HEK293T (cell line): ENCODE results near the gene TMOD1.

Source experiments
- CTCF ChIA-PET: fragments of 350-600 bp; formaldehyde crosslinking; extraction: SDS; loops from one replicate; lab custom pipeline; 2021; ENCODE audit warnings: antibody characterized with exemption, inconsistent platforms; lab: Yijun Ruan, JAX
- POLR2A ChIA-PET: fragments of 350-600 bp; formaldehyde crosslinking; extraction: SDS; loops from one replicate; lab custom pipeline; 2020; ENCODE audit warnings: antibody characterized with exemption, inconsistent platforms; lab: Yijun Ruan, JAX
- DNase-seq: peaks from one replicate; pipeline ENCODE4 v3.0.0; 2012; ENCODE audit warnings: mixed read lengths; ENCODE audit errors: extremely low spot score
- ARNT ChIP-seq: fragments of 450-650 bp; IDR thresholded peaks from 2 replicates; pipeline ENCODE4 v1.6.1; 2017; ENCODE audit warnings: mild to moderate bottlenecking
- BHLHE40 ChIP-seq: fragments of 450-650 bp; IDR thresholded peaks from 2 replicates; pipeline ENCODE4 v1.6.1; 2016; ENCODE audit warnings: mild to moderate bottlenecking, moderate library complexity, borderline replicate concordance
- CTBP1 ChIP-seq: fragments of 450-650 bp; IDR thresholded peaks from 2 replicates; pipeline ENCODE4 v1.6.1; 2016; ENCODE audit warnings: borderline replicate concordance
- ELF4 ChIP-seq: fragments of 450-650 bp; IDR thresholded peaks from 2 replicates; pipeline ENCODE4 v1.6.1; 2017; ENCODE audit warnings: antibody characterized with exemption
- FOXA1 ChIP-seq: fragments of 450-650 bp; IDR thresholded peaks from 2 replicates; pipeline ENCODE4 v1.6.1; 2016; ENCODE audit warnings: mild to moderate bottlenecking
- FOXK2 ChIP-seq: fragments of 450-650 bp; IDR thresholded peaks from 2 replicates; pipeline ENCODE4 v1.6.1; 2016; ENCODE audit warnings: mild to moderate bottlenecking
- FOXM1 ChIP-seq: fragments of 450-650 bp; IDR thresholded peaks from 2 replicates; pipeline ENCODE4 v1.6.1; 2017; ENCODE audit warnings: mild to moderate bottlenecking, borderline replicate concordance
- HDGF ChIP-seq: fragments of 450-650 bp; IDR thresholded peaks from 2 replicates; pipeline ENCODE4 v1.6.1; 2017; ENCODE audit warnings: antibody characterized with exemption, borderline replicate concordance
- L3MBTL2 ChIP-seq: fragments of 450-650 bp; conservative IDR thresholded peaks from 2 replicates; pipeline ENCODE4 v1.6.1; 2016; ENCODE audit warnings: mild to moderate bottlenecking
- LEF1 ChIP-seq: fragments of 450-650 bp; IDR thresholded peaks from 2 replicates; pipeline ENCODE4 v1.6.1; 2017; ENCODE audit warnings: mild to moderate bottlenecking, borderline replicate concordance
- NFRKB ChIP-seq: fragments of 450-650 bp; IDR thresholded peaks from 2 replicates; pipeline ENCODE4 v1.6.1; 2016; ENCODE audit warnings: mild to moderate bottlenecking, moderate library complexity
- PKNOX1 ChIP-seq: fragments of 450-650 bp; IDR thresholded peaks from 2 replicates; pipeline ENCODE4 v1.6.1; 2016
- SP1 ChIP-seq: fragments of 450-650 bp; IDR thresholded peaks from 2 replicates; pipeline ENCODE4 v1.6.1; 2017
- SUZ12 ChIP-seq: fragments of 450-650 bp; IDR thresholded peaks from 2 replicates; pipeline ENCODE4 v1.6.1; 2016; ENCODE audit warnings: mild to moderate bottlenecking
- TARDBP ChIP-seq: fragments of 450-650 bp; IDR thresholded peaks from 2 replicates; pipeline ENCODE4 v1.6.1; 2016
- ZNF384 ChIP-seq: fragments of 450-650 bp; IDR thresholded peaks from 2 replicates; pipeline ENCODE4 v1.6.1; 2016

The TMOD1 gene

GRCh38 chr9:97511655-97512427 is 10.4 kb downstream of the TMOD1 start:
- TF ChIP-seq CTBP1 (no peak), FOXK2 (no peak), ZNF384 (no peak), FOXM1 (no peak), PKNOX1 (no peak), TARDBP (no peak), LEF1 (no peak), ARNT (no peak), SP1 (no peak), HDGF (no peak), NFRKB (no peak), ELF4 (no peak), SUZ12 (no peak), L3MBTL2 (no peak), BHLHE40 (no peak), FOXA1 (no peak)
- no peak for DNase-seq
- CTCF ChIA-PET: no interaction called here
- POLR2A ChIA-PET: interaction anchor here (1.3 kb wide), 1 partner anchor 10 kb away, joined by 12 read pairs; the partner anchor contains the start of gene TMOD1

- no peak for TF ChIP-seq FOXA1
- TF ChIP-seq ZNF384: no peak
- TF ChIP-seq CTBP1: no peak
- no peak for TF ChIP-seq FOXK2
- TF ChIP-seq L3MBTL2: no peak
- no peak for TF ChIP-seq NFRKB
- TF ChIP-seq TARDBP: no peak
- TF ChIP-seq HDGF: no peak
- CTCF ChIA-PET: no interaction called here
- DNase-seq: no peak
- POLR2A ChIA-PET: no interaction called here
These were observed 11.6 kb downstream of the TMOD1 start for GRCh38 chr9:97512966-97513560.

- ChIA-PET POLR2A (interaction anchor here (0.8 kb wide), 1 partner anchor 12 kb away, joined by 3 read pairs; no protein-coding TSS in a partner anchor), CTCF (no interaction called here)
- TF ChIP-seq TARDBP (no peak), FOXA1 (no peak), BHLHE40 (no peak), ARNT (no peak), L3MBTL2 (no peak), ZNF384 (no peak), FOXM1 (no peak), HDGF (no peak), NFRKB (no peak), CTBP1 (no peak), FOXK2 (no peak), SP1 (no peak), SUZ12 (no peak), LEF1 (no peak), ELF4 (no peak), PKNOX1 (no peak)
- no peak for DNase-seq
These were observed 13.1 kb downstream of the TMOD1 start for GRCh38 chr9:97514531-97514930.

GRCh38 chr9:97515662-97516061 is 14.2 kb downstream of the TMOD1 start:
- POLR2A ChIA-PET: interaction anchor here (1.0 to 1.1 kb wide), 2 partner anchors 12 to 14 kb away, joined by 3 read pairs; no protein-coding TSS in a partner anchor
- DNase-seq: no peak
- CTCF ChIA-PET: interaction anchor here (0.8 kb wide), 1 partner anchor 9 kb away, joined by 4 read pairs; no protein-coding TSS in a partner anchor
- TF ChIP-seq LEF1 (no peak), PKNOX1 (no peak), BHLHE40 (no peak), FOXA1 (no peak), CTBP1 (no peak), FOXK2 (no peak), ZNF384 (no peak), TARDBP (no peak), SUZ12 (no peak), L3MBTL2 (no peak), NFRKB (no peak)

- TF ChIP-seq CTBP1 (no peak), FOXM1 (no peak), TARDBP (no peak), BHLHE40 (no peak), ARNT (no peak), L3MBTL2 (no peak), PKNOX1 (no peak), SP1 (no peak), SUZ12 (no peak), NFRKB (no peak), FOXA1 (no peak), ZNF384 (no peak), FOXK2 (no peak), ELF4 (no peak), HDGF (no peak)
- CTCF ChIA-PET: no interaction called here
- no peak for DNase-seq
- POLR2A ChIA-PET: interaction anchor here (1.0 to 1.1 kb wide), 2 partner anchors 12 to 14 kb away, joined by 3 read pairs; no protein-coding TSS in a partner anchor
These were observed 14.6 kb downstream of the TMOD1 start for GRCh38 chr9:97516111-97516510.
